AG08395 (cell line): Measurements from ENCODE around the gene VPS8.
"Not testable (repeated sequence)": the region's sequence is repeated elsewhere in the genome, so short reads cannot be mapped to it uniquely, and the experiment has no call there.

Experiments
- DNase-seq: peaks from one replicate; pipeline ENCODE4 v3.0.0; 2012; ENCODE audit warnings: mixed read lengths, low spot score

Gene VPS8

DNA sequence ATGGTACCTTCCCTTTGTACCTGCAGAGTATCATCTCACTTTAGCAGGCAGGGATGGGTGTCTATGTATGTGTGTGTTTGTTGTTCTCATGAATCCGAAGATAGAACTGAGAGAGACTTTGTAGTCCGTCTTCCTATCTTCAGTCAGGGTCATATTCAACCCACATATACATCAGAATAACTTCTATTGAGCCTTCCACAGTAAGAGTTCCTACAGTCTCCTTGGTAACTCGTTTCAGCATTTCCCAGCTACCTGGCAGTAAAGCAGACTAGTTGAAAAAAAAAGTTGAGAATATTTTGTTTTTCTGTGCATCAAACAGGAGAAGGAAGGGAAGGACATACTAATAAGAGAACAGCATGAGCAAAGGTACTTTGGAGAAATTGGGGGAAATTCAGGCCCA, 106.8 kb downstream of the VPS8 start:
- no peak for DNase-seq

- no peak for DNase-seq
Measured at GRCh38 chr3:184919651-184920050, 107.7 kb downstream of the VPS8 start.

DNA sequence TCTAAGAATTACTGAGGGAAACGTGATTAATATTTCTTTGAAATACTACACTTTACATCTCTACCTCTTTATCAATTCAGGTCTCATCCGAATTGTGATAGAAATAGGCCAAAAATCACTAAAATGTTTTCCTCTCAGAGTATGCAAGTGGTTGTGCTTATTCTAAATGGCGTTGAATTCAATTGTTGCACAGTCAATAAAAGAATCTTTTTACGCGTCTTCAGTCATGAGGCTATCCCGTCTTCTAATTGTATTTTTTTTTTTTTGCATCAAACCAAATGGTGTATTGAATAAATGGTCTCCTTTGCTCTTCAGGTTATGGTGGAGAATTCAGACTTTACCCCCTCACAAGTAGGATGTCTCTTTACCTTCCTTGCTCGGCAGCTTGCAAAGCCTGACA, 112.6 kb downstream of the VPS8 start:
- no peak for DNase-seq

- DNase-seq: no peak
Measured at GRCh38 chr3:184927796-184928315, 115.9 kb downstream of the VPS8 start.

- no peak for DNase-seq
Measured at GRCh38 chr3:184932777-184933176, 120.8 kb downstream of the VPS8 start.

- no peak for DNase-seq
Measured at GRCh38 chr3:184937611-184938010, 125.6 kb downstream of the VPS8 start.

GRCh38 chr3:184941408-184941807, 129.4 kb downstream of the VPS8 start:
- no peak for DNase-seq

DNA sequence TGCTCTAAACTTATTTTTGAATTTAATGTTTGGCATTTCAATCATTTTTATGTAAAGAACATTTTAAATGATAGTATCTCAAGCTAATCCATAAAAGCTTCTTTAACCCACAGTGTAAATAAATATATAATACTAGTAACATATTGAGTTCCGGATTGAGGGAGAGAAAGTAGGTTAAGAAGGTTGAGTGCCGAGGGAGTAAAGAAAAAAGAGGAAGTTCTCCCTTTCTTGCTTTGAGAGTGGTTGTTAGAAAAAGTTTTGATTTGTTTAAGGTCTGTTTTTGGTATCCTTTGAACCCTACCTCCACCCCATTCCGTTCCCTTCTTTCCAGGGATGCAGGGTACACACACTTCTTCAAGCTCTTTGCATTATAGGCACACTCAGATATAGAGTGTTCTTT, 130.8 kb downstream of the VPS8 start:
- DNase-seq: no peak

- no peak for DNase-seq
Measured at GRCh38 chr3:184944241-184944640, 132.3 kb downstream of the VPS8 start.

DNA sequence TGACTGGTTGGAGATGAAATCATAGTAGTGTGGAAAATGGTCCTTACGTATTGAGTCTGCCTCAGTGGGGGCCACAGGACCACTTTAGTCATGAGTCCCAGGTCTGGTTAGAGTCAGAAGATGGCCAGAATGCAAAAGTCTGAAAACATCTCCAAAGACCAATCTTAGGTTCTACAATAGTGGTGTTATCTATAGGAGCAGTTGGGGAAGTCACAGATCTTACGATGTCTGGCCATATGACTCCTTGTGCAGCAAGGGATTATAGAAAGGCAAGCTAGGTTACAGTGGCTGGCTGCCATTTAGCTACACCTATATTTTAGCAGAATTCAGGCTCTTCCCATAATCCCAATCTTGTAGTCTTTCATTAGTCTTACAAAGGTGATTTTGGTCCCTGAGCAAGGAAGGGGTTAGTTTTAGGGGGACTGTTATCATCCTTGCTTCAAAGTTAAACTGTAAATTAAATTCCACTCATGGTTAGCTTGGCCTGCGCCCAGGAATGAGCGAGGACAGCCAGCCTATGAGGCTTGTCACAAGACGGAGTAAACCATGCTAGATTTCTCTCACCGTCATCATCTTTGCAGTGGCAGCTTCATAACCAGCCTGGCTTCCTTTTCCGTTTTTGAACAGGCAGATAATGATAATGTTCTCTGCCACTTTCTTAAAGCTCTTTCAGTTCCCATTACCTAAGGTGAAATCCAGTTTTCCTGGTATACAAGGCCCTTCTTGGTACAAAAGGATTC, 134.1 kb downstream of the VPS8 start:
- no peak for DNase-seq

- DNase-seq: no peak
Measured at GRCh38 chr3:184946917-184947316, 135.0 kb downstream of the VPS8 start.

- DNase-seq: no peak
Measured at GRCh38 chr3:184949251-184949965, 137.4 kb downstream of the VPS8 start.

DNA sequence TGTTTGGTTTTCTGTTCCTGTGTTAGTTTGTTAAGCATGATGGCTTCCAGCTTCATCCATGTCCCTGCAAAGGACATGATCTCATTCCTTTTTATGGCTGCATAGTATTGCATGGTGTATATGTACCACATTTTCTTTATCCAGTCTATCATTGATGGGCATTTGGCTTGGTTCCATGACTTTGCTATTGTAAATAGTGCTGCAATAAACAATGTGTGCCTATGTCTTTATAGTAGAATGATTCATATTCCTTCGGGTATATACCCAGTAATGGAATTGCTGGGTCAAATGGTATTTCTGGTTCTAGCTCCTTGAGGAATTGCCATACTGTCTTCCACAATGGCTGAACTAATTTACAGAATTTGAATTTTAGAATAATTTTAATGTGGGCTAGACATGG, 138.8 kb downstream of the VPS8 start:
- DNase-seq: not testable (repeated sequence)

- peak; percentile 21 for DNase-seq
Measured at GRCh38 chr3:184952671-184953070, 140.7 kb downstream of the VPS8 start.

DNA sequence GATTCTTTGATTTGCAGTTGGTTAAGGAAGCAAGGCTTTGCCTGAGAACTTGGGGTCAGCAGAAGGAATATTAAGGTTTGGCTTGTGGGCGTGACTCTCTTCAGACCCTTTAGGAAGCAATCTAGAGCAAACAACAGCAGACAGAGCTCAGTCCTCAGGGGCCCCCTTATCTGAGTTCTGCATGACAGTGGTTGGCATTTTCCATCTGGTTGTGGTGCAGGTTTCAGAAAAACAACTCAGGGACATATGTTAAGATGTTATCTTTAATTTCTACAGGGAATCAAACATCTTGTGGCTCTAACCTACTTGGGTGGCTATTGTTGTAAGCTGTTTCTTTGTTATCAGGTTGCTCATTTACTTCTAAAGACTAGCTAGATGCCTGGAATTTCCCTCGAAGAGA, 141.4 kb downstream of the VPS8 start:
- DNase-seq: no peak

DNA sequence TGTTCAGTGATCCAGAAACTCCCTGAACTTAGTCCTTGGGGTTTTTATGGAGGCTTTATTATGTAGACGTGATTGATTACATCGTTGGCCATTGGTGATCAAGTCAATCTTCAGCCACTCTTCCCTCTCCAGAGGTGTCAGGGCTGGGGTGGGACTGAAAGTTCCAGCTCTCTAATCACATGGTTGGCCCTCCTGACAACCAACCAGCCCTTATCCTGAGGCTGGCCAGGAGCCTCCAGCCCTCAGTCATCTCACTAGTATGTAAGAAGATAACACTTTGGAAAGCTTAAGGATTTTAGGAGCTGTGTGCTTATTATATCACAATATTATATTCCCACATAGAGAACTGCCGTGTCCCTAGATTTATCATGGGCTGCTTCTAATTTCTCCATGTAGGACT, 142.3 kb downstream of the VPS8 start:
- DNase-seq: no peak

DNA sequence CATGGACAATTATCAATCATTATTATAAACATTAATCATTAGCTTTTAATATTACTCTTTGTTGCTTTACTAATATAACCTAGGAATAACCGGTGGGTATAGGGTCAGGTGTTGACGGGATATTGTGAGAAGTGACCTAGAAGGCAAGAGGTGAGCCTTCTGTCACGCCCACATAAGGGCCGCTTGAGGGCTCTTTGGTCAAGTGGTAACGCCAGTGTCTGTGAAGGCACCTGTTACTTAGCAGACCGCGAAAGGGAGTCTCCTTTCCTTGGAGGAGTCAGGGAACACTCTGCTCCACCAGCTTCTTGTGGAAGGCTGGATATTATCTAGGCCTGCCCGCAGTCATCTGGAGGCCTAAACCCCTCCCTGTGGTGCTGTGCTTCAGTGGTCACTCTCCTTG, 142.9 kb downstream of the VPS8 start:
- DNase-seq: not testable (repeated sequence)

DNA sequence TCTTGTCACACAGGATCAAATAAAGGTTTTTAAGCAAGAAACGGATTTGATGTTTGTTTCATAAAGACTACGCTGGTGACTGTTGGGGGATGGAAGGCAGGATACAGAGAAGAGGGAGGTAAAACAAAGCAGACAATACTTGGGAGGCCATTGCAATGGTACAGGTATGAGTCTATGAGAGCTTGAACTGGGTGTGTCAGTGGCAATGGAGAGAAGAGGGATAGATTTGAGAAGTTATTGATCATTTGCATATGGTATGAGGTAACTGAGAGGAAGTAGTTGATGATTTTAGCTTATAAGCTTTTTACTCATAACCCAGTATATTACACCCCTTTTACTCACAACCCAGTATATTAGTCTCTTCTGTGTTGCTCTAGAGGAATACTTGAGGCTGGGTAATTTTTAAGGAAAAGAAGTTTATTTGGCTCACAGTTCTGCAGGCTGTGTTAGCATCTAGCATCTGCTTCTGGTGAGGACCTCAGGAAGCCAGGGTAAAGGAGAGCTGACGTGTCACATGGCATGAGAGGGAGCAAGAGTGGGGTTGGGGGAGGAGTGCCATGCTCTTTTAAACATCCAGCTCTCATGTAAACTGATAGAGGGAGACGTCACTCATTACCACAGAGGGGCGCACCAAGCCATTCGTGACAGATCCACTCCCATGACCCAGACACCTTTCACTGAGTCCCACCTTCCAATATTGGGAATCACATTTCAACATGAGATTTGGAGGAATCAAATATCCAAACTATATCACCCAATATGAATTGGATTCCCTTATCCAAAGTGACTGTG, 153.9 kb downstream of the VPS8 start:
- no peak for DNase-seq

DNA sequence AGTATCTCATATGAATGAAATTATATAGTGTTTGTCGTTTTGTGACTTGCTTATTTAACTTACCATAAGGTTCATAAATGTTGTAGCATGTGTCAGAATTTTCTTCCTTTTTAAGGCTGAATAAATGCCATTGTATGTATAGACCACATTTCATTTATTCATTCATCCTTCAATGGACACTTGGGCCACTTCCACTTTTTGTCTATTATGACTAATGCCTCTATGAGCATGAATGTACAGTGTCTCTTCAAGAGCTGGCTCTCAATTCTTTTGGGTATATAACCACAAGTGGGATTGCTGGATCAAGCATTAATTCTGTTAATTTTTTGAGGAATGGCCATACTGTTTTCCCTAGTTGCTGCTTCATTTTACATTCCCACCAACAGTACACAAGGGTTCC, 156.1 kb downstream of the VPS8 start:
- no peak for DNase-seq

GRCh38 chr3:184970186-184970585, 158.2 kb downstream of the VPS8 start:
- no peak for DNase-seq

DNA sequence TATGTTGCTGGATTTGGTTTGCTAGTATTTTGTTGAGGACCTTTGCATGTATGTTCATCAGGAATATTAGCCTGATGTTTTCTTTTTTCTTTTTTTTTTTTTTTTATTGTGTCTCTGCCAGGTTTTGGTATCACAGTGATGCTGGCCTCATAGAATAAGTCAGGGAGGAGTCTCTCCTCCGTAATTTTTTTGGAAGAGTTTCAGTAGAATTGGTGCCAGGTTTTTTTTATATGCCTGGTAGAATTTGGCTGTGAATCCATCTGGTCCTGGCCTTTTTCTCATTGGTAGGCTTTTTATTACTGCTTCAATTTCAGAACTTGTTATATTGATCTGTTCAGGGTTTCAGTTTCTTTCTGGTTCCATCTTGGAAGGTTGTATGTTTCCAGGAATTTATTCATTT, 165.8 kb downstream of the VPS8 start:
- DNase-seq: no peak

- DNase-seq: no peak
Measured at GRCh38 chr3:184981071-184981470, 169.1 kb downstream of the VPS8 start.

- no peak for DNase-seq
Measured at GRCh38 chr3:184982076-184982475, 170.1 kb downstream of the VPS8 start.
